DMS153 treated with DMSO at 0.1 percent for 48 hours (cell line): Measurements from ENCODE around the gene PHF3.

ENCODE experiments used
- DNase-seq: peaks from one replicate; lab custom pipeline; 2025; ENCODE audit not compliant: unreplicated experiment; lab: John Stamatoyannopoulos, UW

The PHF3 gene

GRCh38 chr6:63764318-63764916, 128.8 kb downstream of the PHF3 start:
- DNase-seq, result peak; percentile 33
